ENCODE data around the gene SCGB1C2. TPM values are rescaled to one million over a fixed set of nuclear protein-coding genes. Genes with fewer than 3 reads are reported as not detected.
A peak's percentile ranks its signal among the peaks of the same experiment; 100 is the strongest.
"Not testable (repeated sequence)": the region's sequence is repeated elsewhere in the genome, so short reads cannot be mapped to it uniquely, and the experiment has no call there.

Gene SCGB1C2
- not detected for total RNA-seq
- polyA plus RNA-seq: not detected
- long read RNA-seq, donor 1: 0 reads
- long read RNA-seq, donor 2: 0 reads

DNA sequence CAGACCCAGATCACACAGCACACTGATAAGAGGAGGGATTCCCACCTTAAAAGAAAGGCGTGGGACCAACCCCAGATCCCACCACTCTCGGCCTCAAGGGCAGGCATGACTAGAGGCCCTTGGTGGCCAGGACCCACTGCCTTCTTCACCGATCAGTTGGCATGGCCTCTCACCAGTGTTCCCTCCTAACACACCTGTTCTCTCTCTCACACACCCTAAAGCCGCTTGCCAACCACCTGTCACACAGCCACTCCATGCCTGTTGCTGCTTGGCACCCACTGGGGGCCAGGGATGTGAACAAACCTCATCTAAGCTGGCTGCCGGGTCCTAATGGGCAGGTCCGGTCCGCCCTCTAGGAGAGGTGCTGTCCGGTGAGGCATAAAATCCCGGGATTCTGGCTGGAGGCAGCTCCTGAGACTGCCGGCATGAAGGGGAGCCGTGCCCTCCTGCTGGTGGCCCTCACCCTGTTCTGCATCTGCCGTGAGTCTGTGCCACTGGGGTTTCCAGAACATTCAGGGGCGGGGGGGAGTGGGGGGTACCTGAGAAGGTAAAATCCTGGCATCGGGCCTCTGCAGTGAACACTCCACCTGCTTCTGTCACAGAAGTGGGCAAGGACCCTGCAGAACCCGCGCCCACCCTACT lies at the start of gene SCGB1C2:
Gene SCGB1C2 (plus strand): TSS at position 404 of the 642 bp plus-strand sequence. CDS start 22 bp downstream, at position 426.
- H3K27ac ChIP-seq; H3K4me1 ChIP-seq; H3K4me3 ChIP-seq; ATAC-seq; H3K27me3 ChIP-seq (ENCODE audit: insufficient read depth in 3 of 3, low read length in 2 of 3); intact Hi-C loops (cut with DNase I); DNase-seq; H3K36me3 ChIP-seq (ENCODE audit: insufficient read depth in 1 of 2, low read depth in 1 of 2); H3K9me3 ChIP-seq: not testable (repeated sequence)
- 66 to 87% (median 78%) methylated on average over 3 to 9 of the region's 16 CpGs for WGBS, 3 donors

DNA sequence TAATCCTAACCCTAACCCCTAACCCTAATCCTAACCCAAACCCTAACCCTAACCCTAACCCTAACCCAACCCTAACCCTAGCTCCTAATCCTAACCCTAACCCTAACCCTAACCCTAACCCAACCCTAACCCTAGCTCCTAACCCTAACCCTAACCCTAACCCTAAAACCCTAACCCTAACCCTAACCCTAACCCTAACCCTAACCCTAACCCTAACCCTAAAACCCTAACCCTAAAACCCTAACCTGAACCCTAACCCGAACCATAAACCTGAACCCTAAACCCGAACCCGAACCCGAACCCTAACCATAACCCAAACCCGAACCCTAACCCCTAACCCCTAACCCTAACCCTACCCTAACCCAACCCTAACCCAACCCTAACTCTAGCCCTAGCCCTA lies 24.3 kb upstream of the SCGB1C2 start:
- H3K27me3 ChIP-seq (ENCODE audit: insufficient read depth in 3 of 3, low read length in 2 of 3); intact Hi-C loops (cut with DNase I); ATAC-seq; DNase-seq; H3K27ac ChIP-seq; H3K36me3 ChIP-seq (ENCODE audit: insufficient read depth in 1 of 2, low read depth in 1 of 2); H3K9me3 ChIP-seq; H3K4me3 ChIP-seq; H3K4me1 ChIP-seq: not testable (repeated sequence)
- WGBS, 3 donors: no CpG with 5 or more reads among the region's 5 CpGs

DNA sequence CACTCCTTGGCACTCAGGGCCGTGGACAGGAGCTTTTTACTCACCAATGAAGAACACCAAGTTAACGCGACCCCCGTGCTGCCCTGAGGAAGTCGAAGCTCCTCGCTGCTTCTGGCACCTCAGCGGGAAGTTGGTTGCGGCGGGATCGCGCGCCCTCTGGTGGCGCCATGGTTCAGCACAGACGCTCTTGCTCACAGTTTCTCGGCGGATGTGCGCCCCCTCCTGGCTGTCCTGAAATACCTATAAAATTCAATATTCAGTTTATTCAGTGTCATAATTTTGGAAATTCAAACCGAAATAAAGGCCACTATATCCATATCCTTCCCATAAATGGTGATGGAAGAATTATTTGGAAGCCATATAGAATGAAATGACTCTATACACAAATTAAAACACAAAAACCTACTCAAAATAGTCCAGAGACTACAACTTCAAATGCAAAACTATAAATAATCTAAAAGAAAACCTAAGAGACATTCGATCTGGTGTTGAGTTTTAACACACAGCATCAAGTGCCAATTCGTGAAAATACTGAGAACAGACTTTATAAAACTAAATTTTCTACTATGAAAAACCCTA lies 18.9 kb upstream of the SCGB1C2 start:
- H3K4me1 ChIP-seq; H3K27me3 ChIP-seq (ENCODE audit: insufficient read depth in 3 of 3, low read length in 2 of 3); H3K36me3 ChIP-seq (ENCODE audit: insufficient read depth in 1 of 2, low read depth in 1 of 2); intact Hi-C loops (cut with DNase I); H3K27ac ChIP-seq; H3K4me3 ChIP-seq; H3K9me3 ChIP-seq; ATAC-seq: not testable (repeated sequence)
- DNase-seq: peak; percentile 69 to 83
- 1 to 3% (median 2%) methylated on average over 9 to 19 of the region's 20 CpGs for WGBS, 3 donors

DNA sequence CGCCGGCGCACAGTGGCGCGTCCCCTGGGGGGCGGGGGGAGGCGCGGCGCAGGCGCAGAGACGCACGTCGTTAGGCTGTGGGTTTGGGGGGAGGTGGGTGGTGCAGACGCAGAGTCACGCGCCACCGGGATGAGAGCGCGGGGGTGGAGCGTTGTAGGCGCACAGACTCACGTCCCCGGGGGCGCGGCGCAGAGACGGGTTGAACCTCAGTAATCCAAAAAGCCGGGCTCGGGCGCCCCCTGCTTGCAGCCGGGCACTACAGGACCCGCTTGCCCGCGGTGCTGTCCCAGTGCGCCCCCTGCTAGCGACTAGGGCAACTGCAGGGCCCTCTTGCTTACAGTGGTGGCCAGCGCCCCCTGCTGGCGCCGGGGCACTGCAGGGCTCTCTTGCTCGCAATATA lies 3.4 kb upstream of the SCGB1C2 start:
- 88 to 91% methylated on average over 11 to 13 of the region's 40 CpGs; no CpG with 5 or more reads in 1 of the 3 donors for WGBS, 3 donors
- H3K27me3 ChIP-seq (ENCODE audit: insufficient read depth in 3 of 3, low read length in 2 of 3); intact Hi-C loops (cut with DNase I); H3K4me1 ChIP-seq; H3K27ac ChIP-seq; H3K4me3 ChIP-seq; H3K9me3 ChIP-seq; H3K36me3 ChIP-seq (ENCODE audit: insufficient read depth in 1 of 2, low read depth in 1 of 2): not testable (repeated sequence)
- peak in 3 of 4 donors; percentile 8 to 20 (median 13) for ATAC-seq
- DNase-seq: peak; percentile 16 to 48

DNA sequence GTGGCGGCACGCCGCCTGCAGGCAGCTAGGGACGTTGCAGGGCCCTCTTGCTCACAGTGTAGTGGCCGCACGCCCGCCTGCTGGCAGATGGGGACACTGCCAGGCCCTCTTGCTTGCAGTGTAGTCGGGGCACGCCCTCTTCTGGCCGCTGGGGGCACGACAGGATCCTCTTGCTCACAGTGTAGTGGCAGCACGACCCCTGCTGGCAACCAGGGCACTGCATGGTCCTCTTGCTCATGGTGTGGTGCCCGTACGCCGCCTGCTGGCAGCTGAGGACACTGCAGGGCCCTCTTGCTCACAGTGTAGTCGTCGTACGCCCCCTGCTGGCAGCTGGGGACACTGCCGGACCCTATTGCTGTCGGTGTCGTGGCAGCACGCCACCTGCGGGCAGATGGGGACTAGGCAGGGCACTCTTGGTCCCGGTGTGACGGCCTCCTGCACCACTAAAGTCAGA lies 3.0 kb upstream of the SCGB1C2 start:
- H3K4me3 ChIP-seq; H3K36me3 ChIP-seq (ENCODE audit: insufficient read depth in 1 of 2, low read depth in 1 of 2); H3K4me1 ChIP-seq; H3K27ac ChIP-seq; intact Hi-C loops (cut with DNase I); H3K9me3 ChIP-seq; H3K27me3 ChIP-seq (ENCODE audit: insufficient read depth in 3 of 3, low read length in 2 of 3): not testable (repeated sequence)
- WGBS, 3 donors: 73 to 87% (median 76%) methylated on average over 4 to 9 of the region's 25 CpGs
- peak; percentile 37 to 84 (median 79) for ATAC-seq
- DNase-seq: peak in 1 of 2 donors; percentile 62

DNA sequence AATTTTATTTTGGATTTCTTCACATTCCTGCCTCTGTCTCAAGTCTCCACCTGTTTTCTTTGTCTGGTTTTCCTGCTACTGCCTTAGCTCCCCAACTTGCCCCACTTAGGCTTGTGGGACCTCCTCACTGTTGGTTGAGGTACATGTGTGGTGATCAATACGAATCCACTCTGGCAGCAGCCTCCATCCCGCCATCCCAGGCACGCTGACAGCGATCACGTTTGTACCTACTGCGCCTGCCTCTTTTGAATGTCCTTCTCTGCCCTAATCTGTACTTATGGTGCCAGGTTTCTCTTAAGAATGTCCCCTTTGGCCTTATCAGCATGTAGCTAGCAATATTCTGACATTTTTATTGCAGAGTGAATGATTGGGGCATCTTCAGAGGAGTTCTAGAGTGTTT lies 2.3 kb upstream of the SCGB1C2 start:
- H3K27me3 ChIP-seq (ENCODE audit: insufficient read depth in 3 of 3, low read length in 2 of 3); H3K36me3 ChIP-seq (ENCODE audit: insufficient read depth in 1 of 2, low read depth in 1 of 2); H3K4me1 ChIP-seq; H3K9me3 ChIP-seq; H3K27ac ChIP-seq; ATAC-seq; intact Hi-C loops (cut with DNase I); H3K4me3 ChIP-seq: not testable (repeated sequence)
- peak in 1 of 2 donors; percentile 8 for DNase-seq
- 79 to 82% (median 81%) methylated on average over 6 of the region's 6 CpGs for WGBS, 3 donors

DNA sequence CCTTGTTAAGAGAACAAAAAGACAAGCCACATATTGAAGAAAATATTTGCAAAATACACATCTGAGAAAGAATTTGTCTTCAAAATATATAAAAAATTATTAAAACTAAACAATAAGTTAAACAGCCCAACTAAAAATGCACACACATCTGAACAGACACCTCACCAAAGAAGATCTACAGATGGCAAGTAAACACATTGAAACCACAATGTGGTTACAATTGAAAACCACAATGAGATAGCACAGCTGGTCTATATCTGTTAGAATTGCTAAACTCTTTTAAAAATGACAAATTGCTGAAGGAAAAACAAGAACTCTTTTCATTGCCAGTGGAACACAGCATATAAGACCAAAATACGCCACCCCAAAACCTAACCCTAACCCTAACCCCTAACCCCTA lies 1.5 kb upstream of the SCGB1C2 start:
- DNase-seq; ATAC-seq; intact Hi-C loops (cut with DNase I); H3K9me3 ChIP-seq; H3K4me1 ChIP-seq; H3K27ac ChIP-seq; H3K36me3 ChIP-seq (ENCODE audit: insufficient read depth in 1 of 2, low read depth in 1 of 2); H3K4me3 ChIP-seq; H3K27me3 ChIP-seq (ENCODE audit: insufficient read depth in 3 of 3, low read length in 2 of 3): not testable (repeated sequence)
- no CpG with 5 or more reads among the region's 1 CpG for WGBS, 3 donors

DNA sequence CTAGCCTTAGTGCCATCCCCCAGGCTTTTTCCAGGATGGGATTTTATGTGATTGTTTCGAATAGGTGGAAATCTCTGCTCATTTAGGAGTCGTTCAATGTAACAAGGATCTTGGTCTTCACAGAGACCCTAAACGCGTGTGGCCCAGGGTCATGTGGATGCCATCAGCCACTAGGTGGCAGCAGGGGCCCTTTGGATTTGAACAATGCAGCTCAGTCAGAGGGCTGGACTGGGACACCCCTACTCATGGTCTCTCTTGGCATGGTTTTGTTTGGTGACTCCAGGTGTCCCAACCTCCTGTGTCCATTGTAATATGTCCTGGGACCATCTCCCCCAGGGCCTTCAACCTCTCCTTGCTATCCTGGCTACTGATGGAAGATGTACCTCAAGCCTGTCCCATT lies 838 bp upstream of the SCGB1C2 start:
- H3K9me3 ChIP-seq; H3K36me3 ChIP-seq (ENCODE audit: insufficient read depth in 1 of 2, low read depth in 1 of 2); H3K4me1 ChIP-seq; H3K4me3 ChIP-seq; H3K27ac ChIP-seq; intact Hi-C loops (cut with DNase I); H3K27me3 ChIP-seq (ENCODE audit: insufficient read depth in 3 of 3, low read length in 2 of 3): not testable (repeated sequence)
- DNase-seq: peak; percentile 65 to 82
- peak; percentile 79 to 93 (median 88) for ATAC-seq
- WGBS, 3 donors: 0 to 3% (median 0%) methylated on average over 3 of the region's 4 CpGs
- TF ChIP-seq, protein P1, sequence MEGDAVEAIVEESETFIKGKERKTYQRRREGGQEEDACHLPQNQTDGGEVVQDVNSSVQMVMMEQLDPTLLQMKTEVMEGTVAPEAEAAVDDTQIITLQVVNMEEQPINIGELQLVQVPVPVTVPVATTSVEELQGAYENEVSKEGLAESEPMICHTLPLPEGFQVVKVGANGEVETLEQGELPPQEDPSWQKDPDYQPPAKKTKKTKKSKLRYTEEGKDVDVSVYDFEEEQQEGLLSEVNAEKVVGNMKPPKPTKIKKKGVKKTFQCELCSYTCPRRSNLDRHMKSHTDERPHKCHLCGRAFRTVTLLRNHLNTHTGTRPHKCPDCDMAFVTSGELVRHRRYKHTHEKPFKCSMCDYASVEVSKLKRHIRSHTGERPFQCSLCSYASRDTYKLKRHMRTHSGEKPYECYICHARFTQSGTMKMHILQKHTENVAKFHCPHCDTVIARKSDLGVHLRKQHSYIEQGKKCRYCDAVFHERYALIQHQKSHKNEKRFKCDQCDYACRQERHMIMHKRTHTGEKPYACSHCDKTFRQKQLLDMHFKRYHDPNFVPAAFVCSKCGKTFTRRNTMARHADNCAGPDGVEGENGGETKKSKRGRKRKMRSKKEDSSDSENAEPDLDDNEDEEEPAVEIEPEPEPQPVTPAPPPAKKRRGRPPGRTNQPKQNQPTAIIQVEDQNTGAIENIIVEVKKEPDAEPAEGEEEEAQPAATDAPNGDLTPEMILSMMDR (IDR thresholded peaks at IDR 0.05): peak; percentile 51

DNA sequence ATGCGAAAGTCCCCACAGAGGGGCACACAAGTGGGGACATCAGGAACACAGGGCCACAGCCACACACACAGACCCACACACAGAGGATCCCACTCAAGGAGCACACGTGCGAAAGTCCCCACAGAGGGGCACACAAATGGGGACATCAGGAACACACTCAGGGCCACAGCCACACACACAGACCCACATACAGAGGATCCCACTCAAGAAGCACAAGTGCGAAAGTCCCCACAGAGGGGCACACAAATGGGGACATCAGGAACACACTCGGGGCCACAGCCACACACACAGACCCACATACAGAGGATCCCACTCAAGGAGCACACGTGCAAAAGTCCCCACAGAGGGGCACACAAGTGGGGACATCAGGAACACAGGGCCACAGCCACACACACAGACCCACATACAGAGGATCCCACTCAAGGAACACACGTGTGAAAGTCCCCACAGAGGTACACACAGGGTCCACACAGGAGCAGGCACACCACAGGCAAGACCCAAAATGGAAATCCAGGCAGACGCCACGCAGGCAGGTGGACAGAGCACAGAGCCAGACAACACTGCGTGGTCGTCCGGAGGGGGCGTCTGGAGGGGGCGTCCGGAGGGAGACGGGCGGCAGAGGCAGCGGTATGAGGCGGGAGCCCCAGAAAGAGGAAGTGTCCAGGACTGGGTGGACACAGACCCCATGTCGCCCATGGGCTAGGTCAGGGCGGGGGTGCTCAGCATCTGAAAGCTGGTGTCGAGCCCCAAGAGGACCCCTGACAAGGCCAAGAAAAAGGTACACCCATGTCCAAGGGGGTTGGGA lies 2.2 kb downstream of the SCGB1C2 start:
- intact Hi-C loops (cut with DNase I); H3K27ac ChIP-seq; ATAC-seq; H3K36me3 ChIP-seq (ENCODE audit: insufficient read depth in 1 of 2, low read depth in 1 of 2); H3K4me3 ChIP-seq; H3K9me3 ChIP-seq; H3K4me1 ChIP-seq; H3K27me3 ChIP-seq (ENCODE audit: insufficient read depth in 3 of 3, low read length in 2 of 3): not testable (repeated sequence)
- WGBS, 3 donors: 69 to 75% (median 74%) methylated on average over 9 to 20 of the region's 22 CpGs
- DNase-seq: peak in 1 of 2 donors; percentile 5
